Activated CD4-positive, alpha-beta T cell treated with anti-CD3 and anti-CD28 coated beads, Interleukin-2, amount 50 U/mL, for 24 hours (primary cell): ENCODE measurements around the gene OTUB1.

Experiments used
- DNase-seq, 2 donors: peaks; one replicate each; pipeline ENCODE4 v3.0.0-alpha.2; 2020; ENCODE audit warnings: low read depth in 1 of 2, low spot score in 1 of 2

The OTUB1 gene

GRCh38 chr11:64022125-64022784 lies 36.0 kb downstream of the OTUB1 start:
- no peak for DNase-seq

GRCh38 chr11:64023712-64024710 lies 37.8 kb downstream of the OTUB1 start:
- no peak for DNase-seq

- DNase-seq = no peak
Measured at GRCh38 chr11:64025205-64025604, 39.0 kb downstream of the OTUB1 start.

GRCh38 chr11:64026575-64027205 lies 40.5 kb downstream of the OTUB1 start:
- no peak for DNase-seq

GRCh38 chr11:64027651-64028397 lies 41.6 kb downstream of the OTUB1 start:
- no peak for DNase-seq

- no peak for DNase-seq
Measured at GRCh38 chr11:64028398-64029115, 42.3 kb downstream of the OTUB1 start.

- DNase-seq = no peak
Measured at GRCh38 chr11:64029773-64030172, 43.5 kb downstream of the OTUB1 start.

- no peak for DNase-seq
Measured at GRCh38 chr11:64031001-64031400, 44.8 kb downstream of the OTUB1 start.

- no peak for DNase-seq
Measured at GRCh38 chr11:64032050-64032449, 45.8 kb downstream of the OTUB1 start.

GRCh38 chr11:64034411-64034811 lies 48.2 kb downstream of the OTUB1 start:
- DNase-seq = no peak

GRCh38 chr11:64035081-64035524 lies 48.9 kb downstream of the OTUB1 start:
- no peak for DNase-seq

- no peak for DNase-seq
Measured at GRCh38 chr11:64035576-64035975, 49.3 kb downstream of the OTUB1 start, which contains the start of gene FLRT1. FLRT1 (plus strand) TSS chr11:64035931; CDS start chr11:64116268, 80,337 bp downstream.

GRCh38 chr11:64036087-64037026 lies 50.1 kb downstream of the OTUB1 start:
- no peak for DNase-seq

- no peak for DNase-seq
Measured at GRCh38 chr11:64037027-64037634, 50.9 kb downstream of the OTUB1 start.

- DNase-seq = no peak
Measured at GRCh38 chr11:64038500-64038899, 52.3 kb downstream of the OTUB1 start.

- DNase-seq = no peak
Measured at GRCh38 chr11:64039012-64039665, 52.9 kb downstream of the OTUB1 start.

GRCh38 chr11:64040684-64041322 lies 54.6 kb downstream of the OTUB1 start:
- DNase-seq = no peak

GRCh38 chr11:64041846-64042245 lies 55.6 kb downstream of the OTUB1 start:
- no peak for DNase-seq
